ENCODE data around the gene HDAC10.

HDAC10 gene

GRCh38 chr22:50249341-50250248 lies 1.5 kb downstream of the HDAC10 start:
- TF ChIP-seq, protein P1, sequence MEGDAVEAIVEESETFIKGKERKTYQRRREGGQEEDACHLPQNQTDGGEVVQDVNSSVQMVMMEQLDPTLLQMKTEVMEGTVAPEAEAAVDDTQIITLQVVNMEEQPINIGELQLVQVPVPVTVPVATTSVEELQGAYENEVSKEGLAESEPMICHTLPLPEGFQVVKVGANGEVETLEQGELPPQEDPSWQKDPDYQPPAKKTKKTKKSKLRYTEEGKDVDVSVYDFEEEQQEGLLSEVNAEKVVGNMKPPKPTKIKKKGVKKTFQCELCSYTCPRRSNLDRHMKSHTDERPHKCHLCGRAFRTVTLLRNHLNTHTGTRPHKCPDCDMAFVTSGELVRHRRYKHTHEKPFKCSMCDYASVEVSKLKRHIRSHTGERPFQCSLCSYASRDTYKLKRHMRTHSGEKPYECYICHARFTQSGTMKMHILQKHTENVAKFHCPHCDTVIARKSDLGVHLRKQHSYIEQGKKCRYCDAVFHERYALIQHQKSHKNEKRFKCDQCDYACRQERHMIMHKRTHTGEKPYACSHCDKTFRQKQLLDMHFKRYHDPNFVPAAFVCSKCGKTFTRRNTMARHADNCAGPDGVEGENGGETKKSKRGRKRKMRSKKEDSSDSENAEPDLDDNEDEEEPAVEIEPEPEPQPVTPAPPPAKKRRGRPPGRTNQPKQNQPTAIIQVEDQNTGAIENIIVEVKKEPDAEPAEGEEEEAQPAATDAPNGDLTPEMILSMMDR (IDR thresholded peaks at IDR 0.05; ENCODE audit: low read depth, low read length, missing control alignments), result no peak
- in situ Hi-C loops (cut with HindIII; ENCODE audit: low sequenced_read_pairs), result no loop called here
- peak overlapping the region; percentile 63 for H3K4me3 ChIP-seq (ENCODE audit: low read depth, low read length)
- DNase-seq (ENCODE audit: low read depth), result no peak

- in situ Hi-C loops (cut with HindIII; ENCODE audit: low sequenced_read_pairs), result no loop called here
- H3K4me3 ChIP-seq (ENCODE audit: low read depth, low read length), result no peak overlapping the region
- TF ChIP-seq, protein P1 (IDR thresholded peaks at IDR 0.05; ENCODE audit: low read depth, low read length, missing control alignments), result no peak
- DNase-seq (ENCODE audit: low read depth), result no peak
Observed at GRCh38 chr22:50248196-50249081, 2.6 kb downstream of the HDAC10 start.

DNA sequence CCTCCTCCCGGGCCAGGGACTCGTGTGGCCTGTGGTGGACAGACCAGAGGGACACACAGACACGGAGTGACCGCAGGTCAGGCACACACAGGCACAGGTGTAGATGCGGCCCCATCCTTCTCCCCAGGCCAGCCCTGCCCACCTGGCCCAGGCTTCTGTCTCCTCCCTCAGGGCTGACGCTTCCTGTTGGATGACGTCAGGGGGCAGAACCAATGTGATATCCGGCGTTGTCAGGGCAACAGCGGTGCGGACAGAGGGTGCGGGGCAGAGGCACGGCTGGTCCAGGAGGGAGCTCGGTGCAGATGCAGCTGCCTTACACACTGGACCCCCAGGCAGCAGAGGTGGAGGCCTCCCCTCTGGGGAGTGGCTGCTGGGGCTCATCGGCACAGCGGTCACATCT lies 3.3 kb downstream of the HDAC10 start:
- TF ChIP-seq, protein P1 (IDR thresholded peaks at IDR 0.05; ENCODE audit: low read depth, low read length, missing control alignments), result no peak
- no peak for DNase-seq (ENCODE audit: low read depth)

DNA sequence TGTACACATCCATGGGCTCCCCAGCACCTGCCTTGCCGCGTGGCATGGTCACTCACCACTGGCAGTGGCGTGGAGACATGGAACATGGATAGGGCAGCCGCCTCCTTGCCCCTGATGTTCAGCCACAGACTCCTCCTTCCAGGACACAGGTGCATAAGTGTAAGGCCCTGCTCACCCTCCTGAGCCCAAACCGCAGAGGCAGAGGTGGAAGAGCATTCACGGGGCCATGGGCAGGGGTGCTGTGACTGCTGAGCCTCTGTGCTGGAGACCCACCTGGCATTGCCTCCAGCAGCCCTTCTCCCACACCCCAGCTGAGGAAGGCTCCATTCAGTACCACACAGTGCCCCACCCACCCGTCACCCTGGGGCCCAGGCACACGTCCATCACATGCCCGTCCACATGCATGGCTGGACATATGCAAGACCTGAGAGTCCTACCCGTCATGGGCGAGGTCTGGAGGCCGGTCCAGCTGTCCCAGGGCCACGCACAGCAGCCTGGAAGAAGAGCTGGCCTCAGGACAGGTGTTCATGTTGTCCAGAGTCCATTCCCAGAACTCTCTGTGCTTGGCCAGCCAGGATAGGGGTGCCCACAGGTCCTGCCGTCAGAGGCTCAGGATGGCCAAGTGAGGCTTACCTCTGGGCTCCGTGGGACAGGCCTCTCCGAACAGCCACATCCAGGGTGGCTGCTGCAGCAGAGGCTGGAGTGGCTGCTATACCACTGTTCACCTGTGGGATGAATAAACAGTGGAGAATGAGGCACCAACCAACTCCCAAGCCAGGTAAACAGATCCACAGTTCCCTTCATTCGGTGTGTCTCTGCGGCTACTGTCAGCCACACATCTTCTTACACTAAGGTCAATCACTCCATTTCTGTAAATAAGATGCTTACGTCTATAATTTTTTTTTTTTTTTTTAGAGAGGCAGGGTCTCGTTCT lies 4.6 kb downstream of the HDAC10 start:
- H3K4me3 ChIP-seq (ENCODE audit: low read depth, low read length), result no peak overlapping the region
- in situ Hi-C loops (cut with HindIII; ENCODE audit: low sequenced_read_pairs), result no loop called here
- TF ChIP-seq, protein P1 (IDR thresholded peaks at IDR 0.05; ENCODE audit: low read depth, low read length, missing control alignments), result no peak
- no peak for DNase-seq (ENCODE audit: low read depth)

More for the DNA sequence above, 3.3 kb downstream of the HDAC10 start:
- H3K4me3 ChIP-seq (ENCODE audit: low read depth, low read length), result no peak overlapping the region
- in situ Hi-C loops (cut with HindIII; ENCODE audit: low sequenced_read_pairs), result no loop called here

- in situ Hi-C loops (cut with HindIII; ENCODE audit: low sequenced_read_pairs), result no loop called here
- peak overlapping the region; percentile 98 for H3K4me3 ChIP-seq (ENCODE audit: low read depth, low read length)
- DNase-seq (ENCODE audit: low read depth), result no peak
- TF ChIP-seq, protein P1 (IDR thresholded peaks at IDR 0.05; ENCODE audit: low read depth, low read length, missing control alignments), result no peak
Observed at GRCh38 chr22:50245214-50246072, 5.6 kb downstream of the HDAC10 start.
